A549 (cell line): ENCODE measurements around the gene USP22. TPM values are rescaled to one million over a fixed set of nuclear protein-coding genes. Genes with fewer than 3 reads are reported as not detected.

ENCODE experiments used
- ATAC-seq, 2 experiments: fragments of 200-7000 bp in 1 of 2; fragments of >200 bp in 1 of 2; cut with Nextera tagmentation in 1 of 2; cut with Tn5 transposase in 1 of 2; 3 replicates each; pipeline versions ENCODE4 v1.8.0 to v1.9.1; 2018 to 2020; ENCODE audit warnings: mild to moderate bottlenecking in 1 of 2, moderate library complexity in 1 of 2
- CTCF ChIA-PET: fragments of 300-600 bp; sonication (Branson Sonifier 250); formaldehyde crosslinking; extraction: SDS; loops from one replicate; lab custom pipeline; 2021; ENCODE audit warnings: antibody characterized with exemption, inconsistent platforms; lab: Yijun Ruan, JAX
- POLR2A ChIA-PET: fragments of 350-600 bp; formaldehyde crosslinking; extraction: SDS; loops from one replicate; lab custom pipeline; 2021; ENCODE audit warnings: antibody characterized with exemption, inconsistent platforms; lab: Yijun Ruan, JAX
- DNase-seq, 2 experiments: peaks; one replicate each; pipeline versions ENCODE4 v3.0.0 to v3.0.0-alpha.2; 2011 to 2016; ENCODE audit warnings: low read depth in 1 of 2, low spot score in 1 of 2
- FAIRE-seq: peaks from 2 replicates; lab custom pipeline; 2011; peaks lifted over from hg19 to GRCh38; lab: Jason Lieb, UNC
- H3K27ac ChIP-seq, 2 experiments: fragments of >200 bp; sonication (Bioruptor Twin); formaldehyde crosslinking; 3 replicates each; pipeline ENCODE4 v1.5.1; 2016 to 2017
- H3K4me1 ChIP-seq: fragments of >200 bp; sonication (Bioruptor Twin); formaldehyde crosslinking; 3 replicates; pipeline ENCODE4 v1.6.1; 2016
- H3K4me2 ChIP-seq: fragments of >200 bp; sonication (Bioruptor Twin); formaldehyde crosslinking; 3 replicates; pipeline ENCODE4 v1.6.1; 2016
- H3K4me3 ChIP-seq: fragments of >200 bp; sonication (Bioruptor Twin); formaldehyde crosslinking; 3 replicates; pipeline ENCODE4 v1.5.1; 2016
- H3K9me3 ChIP-seq: fragments of >200 bp; sonication (Bioruptor Twin); formaldehyde crosslinking; 3 replicates; pipeline ENCODE4 v1.6.1; 2016
- ESRRA ChIP-seq: fragments of 150-350 bp; IDR thresholded peaks from 2 replicates; pipeline ENCODE4 v1.6.1; 2014; ENCODE audit warnings: mild to moderate bottlenecking, low read length, borderline replicate concordance
- FOXS1 ChIP-seq: fragments of 250-450 bp; sonication (Bioruptor Pico); IDR thresholded peaks from 2 replicates; pipeline ENCODE4 v1.5.0; 2020; ENCODE audit warnings: mild to moderate bottlenecking, moderate library complexity
- GATA3 ChIP-seq: IDR thresholded peaks from 2 replicates; pipeline ENCODE4 v1.6.1; 2012; ENCODE audit warnings: borderline replicate concordance
- HDAC2 ChIP-seq: fragments of 200-600 bp; sonication (generic); IDR thresholded peaks from 2 replicates; pipeline ENCODE4 v1.6.1; 2016
- HES2 ChIP-seq: fragments of >200 bp; sonication (Bioruptor Twin); formaldehyde crosslinking; IDR thresholded peaks from 2 replicates; pipeline ENCODE4 v1.6.1; 2016
- HEYL ChIP-seq: fragments of 250-450 bp; sonication (Bioruptor Pico); IDR thresholded peaks from 2 replicates; pipeline ENCODE4 v1.8.0; 2021; ENCODE audit warnings: mild to moderate bottlenecking, moderate library complexity
- HOXA7 ChIP-seq: fragments of 250-450 bp; sonication (Bioruptor Pico); IDR thresholded peaks from 2 replicates; pipeline ENCODE4 v1.5.0; 2020; ENCODE audit warnings: mild to moderate bottlenecking, moderate library complexity
- HOXB13 ChIP-seq: fragments of 250-450 bp; sonication (Bioruptor Pico); IDR thresholded peaks from 2 replicates; pipeline ENCODE4 v1.5.0; 2020; ENCODE audit warnings: low read depth, mild to moderate bottlenecking, moderate library complexity
- HOXB5 ChIP-seq: fragments of 250-450 bp; sonication (Bioruptor Pico); IDR thresholded peaks from 2 replicates; pipeline ENCODE4 v1.5.0; 2020; ENCODE audit warnings: mild to moderate bottlenecking, moderate library complexity
- JUN ChIP-seq, 2 experiments: fragments of >200 bp; sonication (Bioruptor Twin); formaldehyde crosslinking; IDR thresholded peaks; 2 replicates in 1 of 2; 3 replicates in 1 of 2; pipeline ENCODE4 v1.6.1; 2016 to 2017
- KDM1A ChIP-seq: fragments of 200-600 bp; sonication (generic); IDR thresholded peaks from 2 replicates; pipeline ENCODE4 v1.6.1; 2016; ENCODE audit warnings: low read depth, mild to moderate bottlenecking
- KDM5A ChIP-seq: fragments of 200-600 bp; sonication (generic); IDR thresholded peaks from 2 replicates; pipeline ENCODE4 v1.6.1; 2016; ENCODE audit warnings: antibody characterized with exemption, mild to moderate bottlenecking
- MAZ ChIP-seq: fragments of 150-350 bp; IDR thresholded peaks from 2 replicates; pipeline ENCODE4 v1.6.1; 2014; ENCODE audit warnings: antibody characterized with exemption, low read depth, low read length, borderline replicate concordance
- NR3C1 ChIP-seq: fragments of >200 bp; sonication (Bioruptor Twin); formaldehyde crosslinking; IDR thresholded peaks from 3 replicates; pipeline ENCODE4 v1.6.1; 2017
- PBX3 ChIP-seq: IDR thresholded peaks from 2 replicates; pipeline ENCODE4 v1.6.1; 2012
- PHF8 ChIP-seq: fragments of 200-600 bp; sonication (generic); IDR thresholded peaks from 2 replicates; pipeline ENCODE4 v1.6.1; 2016; ENCODE audit warnings: low read depth, mild to moderate bottlenecking, antibody characterized with exemption, moderate library complexity, borderline replicate concordance
- RFX5 ChIP-seq: fragments of 450-650 bp; IDR thresholded peaks from 2 replicates; pipeline ENCODE4 v1.7.1; 2014; ENCODE audit warnings: antibody characterized with exemption, mild to moderate bottlenecking, moderate library complexity
- RNF2 ChIP-seq: fragments of 200-600 bp; sonication (generic); IDR thresholded peaks from 2 replicates; pipeline ENCODE4 v1.6.1; 2016; ENCODE audit warnings: low read depth, mild to moderate bottlenecking, antibody characterized with exemption, moderate library complexity, borderline replicate concordance
- SMC3 ChIP-seq: fragments of >200 bp; sonication (Bioruptor Twin); formaldehyde crosslinking; IDR thresholded peaks from 3 replicates; pipeline ENCODE4 v1.6.1; 2018; ENCODE audit warnings: inconsistent platforms
- TP53 ChIP-seq: fragments of 250-450 bp; sonication (Bioruptor Pico); IDR thresholded peaks from 2 replicates; pipeline ENCODE4 v1.5.0; 2021; ENCODE audit warnings: mild to moderate bottlenecking, moderate library complexity
- ZC3H11A ChIP-seq: fragments of 450-650 bp; IDR thresholded peaks from 2 replicates; pipeline ENCODE4 v1.6.1; 2014; ENCODE audit warnings: antibody characterized with exemption, mild to moderate bottlenecking
- ZFP36 ChIP-seq: fragments of 450-650 bp; IDR thresholded peaks from 2 replicates; pipeline ENCODE4 v1.6.1; 2014; ENCODE audit warnings: borderline replicate concordance; ENCODE audit not compliant: partially characterized antibody
- ZNF302 ChIP-seq: fragments of 250-450 bp; sonication (Bioruptor Pico); IDR thresholded peaks from 2 replicates; pipeline ENCODE4 v1.9.0; 2021; ENCODE audit warnings: inconsistent platforms, mild to moderate bottlenecking, moderate library complexity
- ZSCAN20 ChIP-seq: fragments of 250-450 bp; sonication (Bioruptor Pico); IDR thresholded peaks from 2 replicates; pipeline ENCODE4 v1.8.0; 2022; ENCODE audit warnings: mild to moderate bottlenecking, moderate library complexity
- WGBS: methylation state at CpG from one replicate; pipeline ENCODE4 v1.1.6; 2017; ENCODE audit errors: missing lambda C conversion rate; 5-methylcytosine and 5-hydroxymethylcytosine counted together
- polyA plus RNA-seq, 4 experiments: library from polyadenylated mRNA; depleted of rRNA in 3 of 4; stranded (reverse); fragments of >200 nt; fragmentation: RNase III in 1 of 4; extraction: RNeasy Plus Mini Kit Qiagen cat#74134 plus additional on column Dnase treatment in 1 of 4; gene quantifications; 2 replicates in 3 of 4; 3 replicates in 1 of 4; pipeline ENCODE4 v1.2.3, GENCODE V29; 2011 to 2017
- TF ChIP-seq, protein P1 (sequence below): fragments of 150-350 bp; IDR thresholded peaks from 2 replicates; pipeline ENCODE4 v1.6.1; 2014; ENCODE audit warnings: low read depth, mild to moderate bottlenecking, low read length
- TF ChIP-seq, protein P2 (sequence below): fragments of 250-450 bp; sonication (Bioruptor Pico); IDR thresholded peaks from 2 replicates; pipeline ENCODE4 v1.5.0; 2021; ENCODE audit warnings: mild to moderate bottlenecking, moderate library complexity, borderline replicate concordance

USP22 gene
- polyA plus RNA-seq, 2 of the 4 experiments (the other 2 are of a cell fraction), result 130 to 293 TPM

DNA sequence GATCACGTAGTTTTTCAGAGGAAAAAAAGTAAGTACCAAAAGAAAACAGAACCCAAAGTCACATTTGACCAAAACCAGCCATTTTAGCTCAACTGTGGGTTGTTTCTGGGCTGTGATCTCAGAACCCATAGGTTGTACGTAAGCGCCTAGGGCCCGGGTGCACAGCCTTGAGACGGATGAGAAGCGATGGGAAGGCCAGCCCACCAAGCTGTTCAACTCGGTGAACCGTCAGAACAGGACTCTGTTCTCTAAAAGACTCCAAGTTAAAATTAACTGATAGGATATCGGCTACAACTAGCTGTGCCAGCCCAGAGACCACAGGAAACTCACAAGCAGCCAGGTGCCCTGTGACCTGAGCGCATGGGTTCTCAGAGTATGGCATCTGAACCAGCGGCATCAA, 28.3 kb downstream of the USP22 start:
- Histone ChIP-seq H3K4me1 (no peaks in the 10 kb centered on the region), H3K4me3 (no peak overlapping the region), H3K27ac (no peak overlapping the region), H3K9me3 (no peaks in the 10 kb centered on the region), H3K4me2 (no peak overlapping the region)
- 93% methylated on average over 11 of the region's 11 CpGs for WGBS
- ChIA-PET CTCF (interaction anchor here (0.6 to 2.6 kb wide), 5 partner anchors 8 to 105 kb away, joined by 3 to 8 read pairs (median 6); no protein-coding TSS in a partner anchor), POLR2A (no interaction called here)
- DNase-seq (no peak), ATAC-seq (no peak), FAIRE-seq (no peak)
- TF ChIP-seq ESRRA (no peak), HDAC2 (no peak), KDM1A (no peak), HOXB13 (CRISPR knock-in tag) (no peak)

GRCh38 chr17:21013983-21014382, 28.8 kb downstream of the USP22 start:
- Histone ChIP-seq H3K9me3 (no peaks in the 10 kb centered on the region), H3K4me3 (no peak overlapping the region), H3K4me1 (no peaks in the 10 kb centered on the region), H3K4me2 (no peak overlapping the region), H3K27ac (no peak overlapping the region)
- FAIRE-seq (no peak), ATAC-seq (no peak), DNase-seq (no peak)
- TF ChIP-seq MAZ (no peak), KDM5A (no peak), KDM1A (no peak), HEYL (CRISPR knock-in tag) (no peak), PHF8 (no peak), HOXB13 (CRISPR knock-in tag) (no peak), PBX3 (no peak), ZFP36 (no peak), RNF2 (no peak), NR3C1 (no peak), HOXA7 (CRISPR knock-in tag) (no peak), JUN (IDR thresholded peaks at IDR 0.05) (no peak), SMC3 (no peak), GATA3 (no peak), ZC3H11A (no peak), HOXB5 (CRISPR knock-in tag) (no peak), ZSCAN20 (CRISPR knock-in tag) (no peak)
- TF ChIP-seq, protein P1, sequence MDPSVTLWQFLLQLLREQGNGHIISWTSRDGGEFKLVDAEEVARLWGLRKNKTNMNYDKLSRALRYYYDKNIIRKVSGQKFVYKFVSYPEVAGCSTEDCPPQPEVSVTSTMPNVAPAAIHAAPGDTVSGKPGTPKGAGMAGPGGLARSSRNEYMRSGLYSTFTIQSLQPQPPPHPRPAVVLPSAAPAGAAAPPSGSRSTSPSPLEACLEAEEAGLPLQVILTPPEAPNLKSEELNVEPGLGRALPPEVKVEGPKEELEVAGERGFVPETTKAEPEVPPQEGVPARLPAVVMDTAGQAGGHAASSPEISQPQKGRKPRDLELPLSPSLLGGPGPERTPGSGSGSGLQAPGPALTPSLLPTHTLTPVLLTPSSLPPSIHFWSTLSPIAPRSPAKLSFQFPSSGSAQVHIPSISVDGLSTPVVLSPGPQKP, result no peak
- TF ChIP-seq, protein P2, sequence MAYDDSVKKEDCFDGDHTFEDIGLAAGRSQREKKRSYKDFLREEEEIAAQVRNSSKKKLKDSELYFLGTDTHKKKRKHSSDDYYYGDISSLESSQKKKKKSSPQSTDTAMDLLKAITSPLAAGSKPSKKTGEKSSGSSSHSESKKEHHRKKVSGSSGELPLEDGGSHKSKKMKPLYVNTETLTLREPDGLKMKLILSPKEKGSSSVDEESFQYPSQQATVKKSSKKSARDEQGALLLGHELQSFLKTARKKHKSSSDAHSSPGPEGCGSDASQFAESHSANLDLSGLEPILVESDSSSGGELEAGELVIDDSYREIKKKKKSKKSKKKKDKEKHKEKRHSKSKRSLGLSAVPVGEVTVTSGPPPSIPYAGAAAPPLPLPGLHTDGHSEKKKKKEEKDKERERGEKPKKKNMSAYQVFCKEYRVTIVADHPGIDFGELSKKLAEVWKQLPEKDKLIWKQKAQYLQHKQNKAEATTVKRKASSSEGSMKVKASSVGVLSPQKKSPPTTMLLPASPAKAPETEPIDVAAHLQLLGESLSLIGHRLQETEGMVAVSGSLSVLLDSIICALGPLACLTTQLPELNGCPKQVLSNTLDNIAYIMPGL, result no peak
- WGBS, result 90% methylated on average over 9 of the region's 9 CpGs
- CTCF ChIA-PET, result interaction anchor here (1.7 to 2.6 kb wide), 2 partner anchors 20 to 30 kb away, joined by 7 to 8 read pairs; no protein-coding TSS in a partner anchor
- POLR2A ChIA-PET, result no interaction called here

DNA sequence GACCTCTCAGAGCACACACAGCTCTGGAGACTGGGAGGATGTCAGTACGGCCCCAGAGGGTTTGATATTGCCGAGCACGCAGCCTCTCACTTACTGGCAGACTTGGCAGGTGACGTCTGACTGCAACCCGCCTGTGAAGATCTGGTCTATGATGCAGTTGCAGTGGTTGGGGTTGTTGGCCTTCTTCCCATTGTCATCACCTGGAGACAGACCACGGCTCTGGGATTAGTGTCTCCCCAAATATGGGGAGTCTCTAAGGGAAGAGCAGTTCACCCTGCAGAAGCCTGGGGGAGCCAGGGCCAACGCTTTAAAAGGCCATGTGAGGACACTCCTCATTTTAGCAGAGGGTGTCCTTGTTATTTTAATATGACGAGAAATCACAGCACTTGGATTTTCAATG, 30.1 kb downstream of the USP22 start:
- ATAC-seq, result no peak
- no peak for FAIRE-seq
- WGBS, result 96% methylated on average over 8 of the region's 8 CpGs

More for the DNA sequence above, 30.1 kb downstream of the USP22 start:
- no peak for DNase-seq
- CTCF ChIA-PET, result interaction anchor here (2.6 kb wide), 1 partner anchor 19 kb away, joined by 8 read pairs; no protein-coding TSS in a partner anchor
- Histone ChIP-seq H3K4me1 (no peaks in the 10 kb centered on the region), H3K4me2 (no peak overlapping the region), H3K4me3 (no peak overlapping the region), H3K27ac (no peak overlapping the region), H3K9me3 (no peaks in the 10 kb centered on the region)
- POLR2A ChIA-PET, result no interaction called here
- TF ChIP-seq ZNF302 (CRISPR knock-in tag) (no peak), FOXS1 (CRISPR knock-in tag) (no peak), RFX5 (no peak), TP53 (CRISPR knock-in tag) (no peak), HES2 (no peak), ESRRA (no peak), HOXA7 (CRISPR knock-in tag) (no peak)
